ENCODE data around the gene CXCL6.

Gene CXCL6

DNA sequence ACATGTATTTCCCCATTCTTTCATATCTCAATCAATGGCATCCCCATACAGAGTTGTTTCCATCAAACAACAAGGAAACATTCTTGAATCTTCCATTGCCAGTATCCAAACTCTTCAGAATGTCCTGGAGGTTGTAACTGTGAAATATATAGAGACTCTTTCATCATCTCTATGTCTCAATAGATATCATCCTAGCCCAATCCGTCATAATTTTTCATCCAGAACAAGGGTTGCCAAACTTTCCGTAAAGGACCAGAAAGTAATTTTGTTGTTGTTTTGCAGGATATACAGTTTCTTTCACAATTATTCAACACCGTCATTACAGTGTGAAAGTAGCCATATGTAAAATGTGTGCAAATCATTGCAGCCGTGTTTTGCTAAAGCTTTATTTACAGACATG is 15.2 kb upstream of the CXCL6 start:
- no peaks in the 10 kb centered on the region for H3K4me1 ChIP-seq (ENCODE audit: insufficient read depth, low read length)
- H3K27me3 ChIP-seq (ENCODE audit: control insufficient read depth in 1 of 2, insufficient read depth in 2 of 2, low read length in 2 of 2) = no peaks in the 10 kb centered on the region
- no peak overlapping the region for H3K9ac ChIP-seq (ENCODE audit: low read length)
- no peaks in the 10 kb centered on the region for H3K36me3 ChIP-seq (ENCODE audit: insufficient read depth, low read length)
- no peak overlapping the region for H3K4me3 ChIP-seq (ENCODE audit: low read depth in 1 of 2, low read length in 2 of 2)
- H3K9me3 ChIP-seq (ENCODE audit: low read length) = no peaks in the 10 kb centered on the region
- no peak overlapping the region for H3K27ac ChIP-seq (ENCODE audit: low read depth, low read length)

DNA sequence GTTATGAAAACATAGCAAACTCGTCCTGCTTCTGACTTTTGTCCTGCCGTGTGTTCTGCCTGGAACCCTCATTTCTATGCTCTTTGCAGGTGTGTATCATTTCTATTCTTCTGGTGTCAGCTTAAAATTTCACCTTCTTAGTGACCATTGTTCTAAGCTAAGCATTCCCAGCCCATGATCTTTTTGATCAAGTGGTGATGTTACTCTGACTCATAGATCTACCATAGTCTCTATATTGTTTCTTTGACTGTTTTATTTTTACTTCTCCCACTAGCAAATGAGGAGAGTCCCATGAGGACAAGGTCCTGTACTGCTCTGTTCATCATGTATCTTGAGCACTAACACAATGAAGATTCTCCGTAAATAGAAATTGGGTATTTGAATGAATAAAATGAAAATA is 14.1 kb upstream of the CXCL6 start:
- H3K27ac ChIP-seq (ENCODE audit: low read depth, low read length) = no peak overlapping the region
- no peaks in the 10 kb centered on the region for H3K9me3 ChIP-seq (ENCODE audit: low read length)
- no peaks in the 10 kb centered on the region for H3K27me3 ChIP-seq (ENCODE audit: control insufficient read depth in 1 of 2, insufficient read depth in 2 of 2, low read length in 2 of 2)
- H3K4me1 ChIP-seq (ENCODE audit: insufficient read depth, low read length) = no peaks in the 10 kb centered on the region
- H3K4me3 ChIP-seq (ENCODE audit: low read depth in 1 of 2, low read length in 2 of 2) = no peak overlapping the region
- no peak overlapping the region for H3K9ac ChIP-seq (ENCODE audit: low read length)
- H3K36me3 ChIP-seq (ENCODE audit: insufficient read depth, low read length) = no peaks in the 10 kb centered on the region

DNA sequence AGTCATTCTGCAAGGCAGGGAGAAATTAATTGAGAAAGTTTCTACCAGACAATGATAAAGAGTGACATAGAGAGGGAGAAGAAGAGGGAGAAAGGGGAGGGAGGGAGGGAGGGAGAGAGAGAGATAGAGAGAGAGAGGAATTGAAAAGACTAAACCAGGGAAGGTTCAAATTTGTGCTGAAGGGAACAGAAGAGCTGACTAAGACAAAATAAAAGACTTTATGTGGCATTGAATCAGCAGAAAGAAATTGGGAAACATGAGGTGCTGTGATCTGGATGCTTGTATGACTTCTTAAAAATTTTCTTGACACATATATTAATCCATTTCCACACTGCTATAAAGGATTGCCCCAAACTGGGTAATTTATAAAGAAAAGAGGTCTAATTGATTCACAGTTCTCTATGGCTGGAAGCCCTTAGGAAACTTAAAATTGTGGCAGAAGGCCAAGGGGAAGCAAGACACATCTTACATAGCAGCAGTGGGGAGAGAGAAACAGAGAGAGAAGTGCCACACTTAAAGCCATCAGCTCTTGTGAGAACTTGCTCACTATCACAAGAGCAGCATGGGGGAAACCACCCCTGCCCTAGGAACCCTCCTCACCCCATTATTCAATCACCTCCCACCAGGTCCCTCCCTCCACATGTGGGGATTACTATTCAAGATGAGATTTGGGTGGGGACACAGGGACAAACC is 13.5 kb upstream of the CXCL6 start:
- Histone ChIP-seq H3K4me3 (ENCODE audit: low read depth in 1 of 2, low read length in 2 of 2) (no peak overlapping the region), H3K27ac (ENCODE audit: low read depth, low read length) (no peak overlapping the region), H3K4me1 (ENCODE audit: insufficient read depth, low read length) (no peaks in the 10 kb centered on the region), H3K36me3 (ENCODE audit: insufficient read depth, low read length) (no peaks in the 10 kb centered on the region), H3K9me3 (ENCODE audit: low read length) (no peaks in the 10 kb centered on the region), H3K27me3 (ENCODE audit: control insufficient read depth in 1 of 2, insufficient read depth in 2 of 2, low read length in 2 of 2) (no peaks in the 10 kb centered on the region), H3K9ac (ENCODE audit: low read length) (no peak overlapping the region)

DNA sequence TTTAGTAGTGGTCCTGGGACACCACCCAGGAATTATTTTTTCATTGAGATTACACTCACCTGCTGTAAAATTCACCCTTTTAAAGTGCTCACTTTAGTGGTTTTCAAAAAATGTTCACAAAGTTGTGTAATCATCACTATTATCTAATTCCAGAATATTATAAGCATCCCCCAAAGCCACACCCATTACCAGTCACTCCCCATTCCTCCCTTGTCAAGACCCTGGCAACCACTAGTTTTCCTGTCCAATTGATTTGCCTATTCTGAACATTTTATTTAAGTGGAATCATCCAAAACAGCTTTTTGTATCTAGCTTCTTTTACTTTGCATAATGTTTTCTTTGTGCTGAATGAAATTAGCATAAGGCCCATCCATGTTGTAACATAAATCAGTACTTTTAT is 12.7 kb upstream of the CXCL6 start:
- H3K9ac ChIP-seq (ENCODE audit: low read length) = no peak overlapping the region
- no peak overlapping the region for H3K4me3 ChIP-seq (ENCODE audit: low read depth in 1 of 2, low read length in 2 of 2)
- H3K36me3 ChIP-seq (ENCODE audit: insufficient read depth, low read length) = no peaks in the 10 kb centered on the region
- no peaks in the 10 kb centered on the region for H3K27me3 ChIP-seq (ENCODE audit: control insufficient read depth in 1 of 2, insufficient read depth in 2 of 2, low read length in 2 of 2)
- H3K4me1 ChIP-seq (ENCODE audit: insufficient read depth, low read length) = no peaks in the 10 kb centered on the region
- no peak overlapping the region for H3K27ac ChIP-seq (ENCODE audit: low read depth, low read length)
- H3K9me3 ChIP-seq (ENCODE audit: low read length) = no peaks in the 10 kb centered on the region

DNA sequence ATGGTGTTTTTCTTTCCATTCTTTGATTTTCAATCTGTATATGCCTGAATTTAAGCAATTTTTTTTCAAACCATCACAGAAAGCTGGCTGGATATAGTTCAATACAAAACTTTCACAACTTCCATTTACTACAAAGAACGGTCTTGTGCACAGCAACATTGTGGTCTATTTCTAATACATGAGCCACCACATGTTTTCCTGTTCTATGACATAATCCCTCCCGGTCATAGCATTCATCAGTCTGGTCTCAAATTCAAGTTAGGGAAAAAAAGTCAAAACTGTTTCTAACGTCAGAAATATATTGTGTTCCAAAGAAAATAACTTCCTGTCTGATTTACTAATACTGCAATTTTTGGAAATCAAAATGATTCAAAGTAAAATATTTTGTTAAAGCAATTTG is 7.5 kb upstream of the CXCL6 start:
- H3K9me3 ChIP-seq (ENCODE audit: low read length) = no peaks in the 10 kb centered on the region
- H3K27me3 ChIP-seq (ENCODE audit: control insufficient read depth in 1 of 2, insufficient read depth in 2 of 2, low read length in 2 of 2) = no peaks in the 10 kb centered on the region
- no peak overlapping the region for H3K27ac ChIP-seq (ENCODE audit: low read depth, low read length)
- H3K9ac ChIP-seq (ENCODE audit: low read length) = no peak overlapping the region
- no peaks in the 10 kb centered on the region for H3K36me3 ChIP-seq (ENCODE audit: insufficient read depth, low read length)
- no peaks in the 10 kb centered on the region for H3K4me1 ChIP-seq (ENCODE audit: insufficient read depth, low read length)
- H3K4me3 ChIP-seq (ENCODE audit: low read depth in 1 of 2, low read length in 2 of 2) = no peak overlapping the region

DNA sequence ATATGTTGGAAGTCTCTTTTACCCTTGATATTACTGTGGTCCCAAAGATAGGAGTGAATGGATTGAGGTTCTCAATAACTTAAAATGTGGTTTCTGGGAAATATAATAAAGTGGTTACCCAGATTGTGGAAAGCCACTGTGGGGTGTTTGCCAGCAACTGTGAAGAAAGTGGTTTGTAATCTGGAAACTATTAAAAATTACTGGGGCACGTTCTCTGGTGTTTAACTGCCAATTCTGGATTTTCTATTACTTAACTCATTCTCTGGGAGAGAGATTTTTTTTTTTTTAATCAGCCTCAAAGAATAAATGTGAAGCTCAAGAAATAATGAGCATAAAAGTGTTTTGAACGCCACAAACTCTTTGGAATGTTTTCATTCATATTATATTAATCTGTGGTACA is 4.9 kb upstream of the CXCL6 start:
- Histone ChIP-seq H3K4me1 (ENCODE audit: insufficient read depth, low read length) (peaks cover 2% of the 10 kb centered on the region), H3K9me3 (ENCODE audit: low read length) (no peaks in the 10 kb centered on the region), H3K9ac (ENCODE audit: low read length) (no peak overlapping the region), H3K4me3 (ENCODE audit: low read depth in 1 of 2, low read length in 2 of 2) (no peak overlapping the region), H3K27ac (ENCODE audit: low read depth, low read length) (no peak overlapping the region), H3K36me3 (ENCODE audit: insufficient read depth, low read length) (no peaks in the 10 kb centered on the region), H3K27me3 (ENCODE audit: control insufficient read depth in 1 of 2, insufficient read depth in 2 of 2, low read length in 2 of 2) (peaks cover 0 to 5% of the 10 kb centered on the region in 2 donors)

DNA sequence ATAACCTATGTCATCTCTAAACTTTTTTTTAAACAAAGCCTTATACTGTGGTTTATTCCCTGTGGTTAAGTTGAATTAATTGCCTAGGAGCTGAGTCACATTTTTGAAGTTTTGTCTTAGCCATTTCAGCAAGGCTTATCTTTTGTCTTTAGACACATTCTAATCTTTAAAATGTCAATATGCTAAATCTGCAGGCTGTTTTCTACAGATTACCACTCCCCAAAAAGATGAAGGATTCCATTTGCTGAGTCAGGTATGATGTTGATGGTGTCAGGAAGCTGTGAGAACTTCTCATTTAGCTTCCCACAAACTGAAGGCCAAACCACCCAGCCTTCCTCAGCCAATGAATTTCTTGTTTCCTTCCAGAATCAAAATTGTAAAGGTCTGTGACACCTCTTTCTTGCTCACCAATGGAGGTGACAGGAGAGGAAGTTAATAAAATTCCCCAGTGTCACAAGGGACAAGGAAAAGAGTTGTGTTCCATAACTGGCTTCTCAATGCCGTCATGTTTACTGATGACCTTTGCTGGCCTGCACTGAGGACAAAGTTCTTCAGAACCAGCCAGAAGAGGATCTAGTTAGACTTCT is 3.7 kb upstream of the CXCL6 start:
- Histone ChIP-seq H3K27ac (ENCODE audit: low read depth, low read length) (no peak overlapping the region), H3K4me3 (ENCODE audit: low read depth in 1 of 2, low read length in 2 of 2) (no peak overlapping the region), H3K9ac (ENCODE audit: low read length) (no peak overlapping the region), H3K27me3 (ENCODE audit: control insufficient read depth in 1 of 2, insufficient read depth in 2 of 2, low read length in 2 of 2) (peaks cover 0 to 9% of the 10 kb centered on the region in 2 donors), H3K9me3 (ENCODE audit: low read length) (no peaks in the 10 kb centered on the region), H3K4me1 (ENCODE audit: insufficient read depth, low read length) (peaks cover 8% of the 10 kb centered on the region), H3K36me3 (ENCODE audit: insufficient read depth, low read length) (no peaks in the 10 kb centered on the region)

DNA sequence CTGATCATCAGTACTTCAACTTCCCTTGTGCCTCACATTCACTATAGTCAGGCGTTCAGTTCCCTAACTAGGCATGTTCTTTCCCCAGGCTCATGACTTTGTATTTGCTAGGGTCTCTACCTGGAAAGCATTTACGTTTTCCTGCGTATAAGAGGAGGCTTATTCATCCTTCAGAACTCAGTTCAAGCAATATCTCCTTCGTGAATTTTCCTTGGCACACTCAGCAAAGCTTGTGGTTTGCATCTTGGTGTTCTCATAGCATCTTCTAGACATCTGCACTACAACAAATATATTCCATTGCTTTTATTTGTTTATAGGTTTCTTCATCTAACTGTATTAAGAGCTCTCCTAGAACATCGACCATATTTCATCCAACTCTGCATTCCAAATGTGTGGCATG is 2.6 kb downstream of the CXCL6 start:
- H3K27me3 ChIP-seq (ENCODE audit: control insufficient read depth in 1 of 2, insufficient read depth in 2 of 2, low read length in 2 of 2) = peaks cover 0 to 9% of the 10 kb centered on the region in 2 donors
- H3K4me3 ChIP-seq (ENCODE audit: low read depth in 1 of 2, low read length in 2 of 2) = no peak overlapping the region
- no peaks in the 10 kb centered on the region for H3K36me3 ChIP-seq (ENCODE audit: insufficient read depth, low read length)
- H3K9me3 ChIP-seq (ENCODE audit: low read length) = no peaks in the 10 kb centered on the region
- H3K4me1 ChIP-seq (ENCODE audit: insufficient read depth, low read length) = peaks cover 8% of the 10 kb centered on the region
- H3K27ac ChIP-seq (ENCODE audit: low read depth, low read length) = no peak overlapping the region
- H3K9ac ChIP-seq (ENCODE audit: low read length) = no peak overlapping the region

DNA sequence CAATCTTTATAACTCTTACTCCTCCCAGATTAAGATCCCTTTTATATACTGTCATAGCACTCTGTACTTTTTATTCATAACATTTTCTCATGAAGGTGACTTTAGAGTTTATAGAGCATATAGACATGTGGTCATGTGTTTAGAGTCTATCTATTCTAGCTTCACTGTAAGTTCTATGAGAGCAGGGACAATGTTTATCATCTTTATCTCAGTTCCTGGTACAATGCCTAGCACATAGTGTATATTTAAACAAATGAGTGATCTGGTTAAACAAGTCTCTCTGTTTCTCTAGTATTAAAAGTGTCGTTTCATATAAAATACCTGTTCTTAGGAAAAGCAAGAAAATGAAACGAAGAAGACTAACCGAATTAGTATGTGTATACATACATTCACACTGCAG is 3.2 kb downstream of the CXCL6 start:
- H3K9me3 ChIP-seq (ENCODE audit: low read length) = no peaks in the 10 kb centered on the region
- no peak overlapping the region for H3K9ac ChIP-seq (ENCODE audit: low read length)
- peaks cover 0 to 9% of the 10 kb centered on the region in 2 donors for H3K27me3 ChIP-seq (ENCODE audit: control insufficient read depth in 1 of 2, insufficient read depth in 2 of 2, low read length in 2 of 2)
- peaks cover 8% of the 10 kb centered on the region for H3K4me1 ChIP-seq (ENCODE audit: insufficient read depth, low read length)
- no peak overlapping the region for H3K4me3 ChIP-seq (ENCODE audit: low read depth in 1 of 2, low read length in 2 of 2)
- H3K27ac ChIP-seq (ENCODE audit: low read depth, low read length) = no peak overlapping the region
- no peaks in the 10 kb centered on the region for H3K36me3 ChIP-seq (ENCODE audit: insufficient read depth, low read length)

DNA sequence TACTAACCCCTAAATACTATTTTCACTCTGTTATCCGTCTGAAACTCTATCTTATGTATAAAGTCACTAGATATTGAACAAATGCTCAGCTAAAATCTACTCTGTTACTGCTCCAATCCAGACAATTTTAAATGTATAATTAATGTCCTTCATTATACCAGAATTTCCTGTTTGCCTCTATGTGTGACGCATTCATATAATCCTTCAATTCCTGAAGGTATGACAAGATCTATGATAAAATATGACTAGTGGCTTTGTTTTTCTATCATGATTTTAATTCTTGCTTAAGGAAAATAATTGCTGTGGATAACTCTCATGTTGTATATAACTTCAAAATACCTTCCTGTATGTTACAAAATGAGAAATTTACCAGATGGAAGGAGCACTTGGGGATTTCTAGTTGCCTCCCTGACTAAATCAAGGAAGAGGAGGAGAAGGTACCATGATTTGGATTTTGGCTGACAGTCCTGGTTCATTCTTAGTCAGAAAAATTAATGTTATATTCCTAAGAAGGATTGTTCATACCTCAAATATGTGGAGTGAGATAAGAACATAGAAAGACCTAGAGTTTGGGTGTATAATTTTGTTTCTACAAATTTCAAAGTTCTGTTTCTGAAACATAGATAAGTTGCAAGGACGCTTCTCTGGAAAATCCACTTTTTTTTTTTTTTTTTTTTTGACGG is 4.9 kb downstream of the CXCL6 start:
- no peak overlapping the region for H3K9ac ChIP-seq (ENCODE audit: low read length)
- no peaks in the 10 kb centered on the region for H3K9me3 ChIP-seq (ENCODE audit: low read length)
- peaks cover 8% of the 10 kb centered on the region for H3K4me1 ChIP-seq (ENCODE audit: insufficient read depth, low read length)
- no peak overlapping the region for H3K4me3 ChIP-seq (ENCODE audit: low read depth in 1 of 2, low read length in 2 of 2)
- H3K36me3 ChIP-seq (ENCODE audit: insufficient read depth, low read length) = no peaks in the 10 kb centered on the region
- no peak overlapping the region for H3K27ac ChIP-seq (ENCODE audit: low read depth, low read length)
- peaks cover 0 to 6% of the 10 kb centered on the region in 2 donors for H3K27me3 ChIP-seq (ENCODE audit: control insufficient read depth in 1 of 2, insufficient read depth in 2 of 2, low read length in 2 of 2)

DNA sequence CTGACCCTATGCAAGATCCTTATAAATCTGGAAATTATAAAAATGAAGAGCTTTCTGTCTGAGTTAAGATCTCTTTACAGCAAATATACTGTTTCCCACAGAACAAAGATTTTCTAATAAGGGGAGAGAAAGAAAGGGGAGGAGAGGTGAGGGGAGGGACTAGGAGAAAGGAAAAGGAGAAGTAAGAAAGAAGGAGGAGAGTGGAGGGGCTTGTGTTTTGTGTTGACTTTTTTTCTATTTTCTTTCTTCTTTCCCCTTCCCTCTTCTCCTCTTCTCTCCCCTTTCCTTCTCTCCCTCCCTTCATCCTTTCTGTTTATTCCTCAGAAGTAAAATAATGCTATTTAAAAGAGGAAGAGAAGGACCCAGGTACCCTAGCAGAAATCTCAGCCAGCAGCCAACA is 6.2 kb downstream of the CXCL6 start:
- Histone ChIP-seq H3K4me1 (ENCODE audit: insufficient read depth, low read length) (no peaks in the 10 kb centered on the region), H3K9me3 (ENCODE audit: low read length) (no peaks in the 10 kb centered on the region), H3K36me3 (ENCODE audit: insufficient read depth, low read length) (no peaks in the 10 kb centered on the region), H3K9ac (ENCODE audit: low read length) (no peak overlapping the region), H3K27ac (ENCODE audit: low read depth, low read length) (no peak overlapping the region), H3K27me3 (ENCODE audit: control insufficient read depth in 1 of 2, insufficient read depth in 2 of 2, low read length in 2 of 2) (no peaks in the 10 kb centered on the region), H3K4me3 (ENCODE audit: low read depth in 1 of 2, low read length in 2 of 2) (no peak overlapping the region)

DNA sequence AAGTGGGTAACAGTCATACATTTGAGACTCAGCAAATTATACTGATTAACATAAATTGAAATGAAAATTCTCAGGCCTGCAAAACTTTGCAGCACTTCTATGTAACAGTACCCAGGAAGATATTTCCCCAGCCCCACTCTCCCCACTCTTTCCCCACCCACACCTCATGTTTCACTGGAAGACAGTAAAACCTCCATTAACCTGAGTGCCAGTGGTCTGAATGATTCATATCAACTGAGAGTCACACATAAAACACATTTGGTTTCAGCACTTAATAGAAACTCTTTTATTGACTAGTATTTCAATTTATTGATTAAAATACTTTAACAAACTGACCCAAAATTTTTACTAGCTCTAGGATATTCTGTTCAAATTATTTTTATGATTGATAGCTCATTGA is 6.9 kb downstream of the CXCL6 start:
- Histone ChIP-seq H3K9ac (ENCODE audit: low read length) (no peak overlapping the region), H3K4me3 (ENCODE audit: low read depth in 1 of 2, low read length in 2 of 2) (no peak overlapping the region)

More for the DNA sequence above, 6.9 kb downstream of the CXCL6 start:
- Histone ChIP-seq H3K27ac (ENCODE audit: low read depth, low read length) (no peak overlapping the region), H3K27me3 (ENCODE audit: control insufficient read depth in 1 of 2, insufficient read depth in 2 of 2, low read length in 2 of 2) (no peaks in the 10 kb centered on the region), H3K36me3 (ENCODE audit: insufficient read depth, low read length) (no peaks in the 10 kb centered on the region), H3K4me1 (ENCODE audit: insufficient read depth, low read length) (no peaks in the 10 kb centered on the region), H3K9me3 (ENCODE audit: low read length) (no peaks in the 10 kb centered on the region)

Data from muscle layer of colon (tissue), 2 donors.